ENCODE measurements around the gene ABCC11.

The ABCC11 gene

GRCh38 chr16:48232493-48233040, 14.8 kb downstream of the ABCC11 start:
- DNase-seq (ENCODE audit: extremely low spot score), result no peak
- POLR2A ChIA-PET, result no interaction called here
- TF ChIP-seq CTCF (IDR thresholded peaks at IDR 0.05; ENCODE audit: control extremely low read depth, extremely low read depth, low read depth, missing control alignments), result no peak
- CTCF ChIA-PET, result interaction anchor here (1.9 to 6.1 kb wide), 4 partner anchors 69 to 400 kb away, joined by 4 to 73 read pairs (median 24); no protein-coding TSS in a partner anchor

DNA sequence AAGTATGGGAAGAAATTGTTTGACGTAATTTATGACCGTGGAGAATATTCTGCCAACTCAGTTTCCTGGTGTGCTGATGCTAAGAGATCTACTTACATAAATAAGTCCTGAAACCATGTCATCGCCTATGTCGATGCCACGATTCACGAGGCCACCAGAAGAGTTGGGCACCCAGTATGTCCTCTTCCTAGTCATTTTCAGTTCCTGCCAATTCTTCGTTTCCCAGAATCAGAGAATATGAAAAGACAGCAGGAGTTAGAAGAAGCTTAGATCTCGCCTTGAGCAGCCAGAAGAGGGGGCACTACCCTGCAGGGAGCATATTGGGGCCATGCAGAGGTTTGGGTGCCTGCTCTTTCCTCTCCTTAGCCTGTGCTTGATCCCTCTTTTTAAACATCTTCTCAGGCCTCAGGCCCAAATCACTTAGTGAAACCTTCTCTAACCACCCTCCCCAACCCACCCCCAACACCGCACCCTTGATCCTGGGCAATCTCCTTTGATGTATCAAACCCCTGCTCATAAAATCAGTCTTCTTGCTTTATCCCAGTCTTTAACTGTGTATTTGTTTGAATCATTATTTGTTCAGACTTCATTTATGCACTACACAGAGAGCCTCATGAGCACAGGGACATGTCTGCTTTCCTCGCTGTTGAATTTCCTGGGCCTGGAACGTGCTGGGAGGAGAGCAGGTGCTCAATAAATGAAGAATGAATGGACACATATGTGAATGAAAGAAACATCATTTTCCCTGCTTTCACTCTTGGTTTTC, 15.4 kb downstream of the ABCC11 start:
- DNase-seq (ENCODE audit: extremely low spot score), result peak; percentile 65
- TF ChIP-seq CTCF (IDR thresholded peaks at IDR 0.05; ENCODE audit: control extremely low read depth, extremely low read depth, low read depth, missing control alignments), result peak; percentile 68
- CTCF ChIA-PET, result interaction anchor here (0.6 to 5.9 kb wide), 19 partner anchors 9 to 1088 kb away, joined by 3 to 73 read pairs (median 3); partner anchors contain the start of genes ABCC11, LONP2 and NETO2
- POLR2A ChIA-PET, result no interaction called here

DNA sequence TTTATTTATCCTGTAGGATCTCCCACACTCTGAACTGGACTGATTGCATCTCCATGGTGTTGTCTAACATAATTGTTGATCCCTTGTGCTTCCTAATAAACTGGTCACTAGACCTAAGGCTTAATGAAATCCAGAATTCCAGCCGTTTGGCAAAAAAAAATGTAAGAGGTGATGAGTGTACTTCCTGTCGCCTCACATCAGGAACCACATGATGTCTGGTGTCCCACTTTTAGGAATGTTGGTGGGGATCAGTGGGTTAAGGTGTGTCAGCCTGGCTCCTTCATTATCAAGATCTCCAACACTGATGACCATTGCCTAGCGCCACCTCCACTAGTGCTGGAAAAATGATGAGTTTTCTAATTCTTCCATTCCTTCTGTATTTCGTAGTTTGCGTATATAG, 21.9 kb downstream of the ABCC11 start:
- no peak for DNase-seq (ENCODE audit: extremely low spot score)
- TF ChIP-seq CTCF (IDR thresholded peaks at IDR 0.05; ENCODE audit: control extremely low read depth, extremely low read depth, low read depth, missing control alignments), result no peak
- CTCF ChIA-PET, result no interaction called here
- POLR2A ChIA-PET, result no interaction called here

DNA sequence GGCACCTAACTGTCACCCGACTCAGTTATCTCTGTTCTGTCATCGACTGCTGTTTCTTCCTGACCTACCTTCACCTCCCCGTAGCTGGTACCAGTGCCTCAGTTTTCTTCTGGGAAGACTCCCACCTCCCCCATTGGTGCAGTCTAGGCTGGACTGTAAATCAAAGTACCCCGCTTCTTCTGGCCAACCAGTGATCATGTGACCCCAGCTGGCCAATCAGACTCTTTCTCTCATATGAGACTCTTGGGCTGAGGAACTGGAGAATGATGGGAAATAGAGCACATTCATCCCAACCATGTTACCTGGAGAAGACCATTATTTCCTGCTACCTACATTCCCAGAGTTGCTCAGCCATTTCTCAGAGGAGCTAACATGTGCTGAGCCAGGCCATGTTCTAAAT, 23.8 kb downstream of the ABCC11 start:
- DNase-seq (ENCODE audit: extremely low spot score), result no peak
- CTCF ChIA-PET, result interaction anchor here (0.8 to 1.7 kb wide), 2 partner anchors 8 to 400 kb away, joined by 3 to 5 read pairs; no protein-coding TSS in a partner anchor
- POLR2A ChIA-PET, result no interaction called here
- TF ChIP-seq CTCF (IDR thresholded peaks at IDR 0.05; ENCODE audit: control extremely low read depth, extremely low read depth, low read depth, missing control alignments), result no peak

- ChIA-PET POLR2A (no interaction called here), CTCF (interaction anchor here (1.7 to 2.9 kb wide), 2 partner anchors 9 to 11 kb away, joined by 4 to 12 read pairs; no protein-coding TSS in a partner anchor)
- TF ChIP-seq CTCF (IDR thresholded peaks at IDR 0.05; ENCODE audit: control extremely low read depth, extremely low read depth, low read depth, missing control alignments), result no peak
- DNase-seq (ENCODE audit: extremely low spot score), result no peak
These were observed 26.4 kb downstream of the ABCC11 start for GRCh38 chr16:48220891-48221290.

DNA sequence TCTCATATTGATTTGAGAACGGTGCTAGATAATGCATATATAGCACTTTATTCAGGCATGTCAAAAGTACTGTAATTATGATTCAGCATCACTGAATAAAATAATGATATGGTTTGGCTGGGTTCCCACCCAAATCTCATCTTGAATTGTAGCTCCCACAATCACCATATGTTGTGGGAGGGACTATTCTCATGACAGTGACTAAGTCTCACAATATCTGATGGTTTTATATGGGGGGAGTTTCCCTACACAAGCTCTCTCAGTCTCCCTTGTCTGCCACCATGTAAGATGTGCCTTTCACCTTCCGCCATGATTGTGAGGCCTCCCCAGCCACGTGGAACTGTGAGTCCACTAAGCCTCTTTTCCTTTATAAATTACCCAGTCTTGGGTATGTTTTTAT, 28.9 kb downstream of the ABCC11 start:
- DNase-seq (ENCODE audit: extremely low spot score), result no peak
- CTCF ChIA-PET, result interaction anchor here (1.0 to 2.9 kb wide), 4 partner anchors 12 to 412 kb away, joined by 4 to 12 read pairs (median 5); no protein-coding TSS in a partner anchor
- no peak for TF ChIP-seq CTCF (IDR thresholded peaks at IDR 0.05; ENCODE audit: control extremely low read depth, extremely low read depth, low read depth, missing control alignments)
- POLR2A ChIA-PET, result interaction anchor here (0.6 kb wide), 1 partner anchor 21 kb away, joined by 4 read pairs; no protein-coding TSS in a partner anchor
